Measurements from ENCODE around the gene TGFB2.

The TGFB2 gene

DNA sequence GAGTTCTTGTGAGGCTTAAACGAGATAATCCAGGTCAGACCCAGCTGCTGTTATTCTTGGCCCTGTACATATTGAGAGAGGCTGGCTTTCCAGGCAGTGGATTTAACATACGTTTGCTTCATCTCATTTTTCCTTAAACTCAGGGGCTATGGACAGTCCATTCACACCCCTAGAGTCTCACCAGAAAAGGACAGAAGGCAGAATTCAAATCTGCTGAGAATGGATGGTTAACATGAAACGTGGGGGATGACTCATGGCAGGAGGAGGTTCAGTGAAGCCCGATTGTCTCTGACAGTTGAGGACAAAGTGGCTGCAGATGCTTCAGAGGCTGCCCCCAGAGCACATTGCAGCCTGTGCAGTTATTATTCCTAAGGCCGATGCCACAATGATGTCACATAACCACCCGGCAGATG lies 39.5 kb downstream of the TGFB2 start:
- DNase-seq (ENCODE audit: low read depth in 2 of 2), result no peak

DNA sequence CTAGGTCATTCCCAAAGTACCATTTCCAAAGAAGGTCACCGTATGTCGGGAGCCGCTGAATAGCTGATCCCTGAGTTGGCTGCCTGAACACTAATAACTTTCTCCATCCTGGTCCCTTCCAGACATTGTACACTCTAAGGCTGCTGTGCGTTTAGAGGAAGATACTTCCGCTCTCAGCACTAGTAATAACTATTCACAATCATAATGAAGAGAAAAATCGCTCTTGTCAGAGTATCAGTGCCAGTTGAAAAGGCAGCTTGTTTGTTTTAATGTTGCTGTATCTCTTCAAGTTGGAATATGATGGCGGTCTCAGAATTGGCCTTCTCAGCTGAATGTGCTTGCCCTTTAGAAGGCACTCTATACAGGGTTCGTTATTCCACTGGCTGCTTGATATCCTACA lies 43.5 kb downstream of the TGFB2 start:
- DNase-seq (ENCODE audit: low read depth in 2 of 2), result no peak

DNA sequence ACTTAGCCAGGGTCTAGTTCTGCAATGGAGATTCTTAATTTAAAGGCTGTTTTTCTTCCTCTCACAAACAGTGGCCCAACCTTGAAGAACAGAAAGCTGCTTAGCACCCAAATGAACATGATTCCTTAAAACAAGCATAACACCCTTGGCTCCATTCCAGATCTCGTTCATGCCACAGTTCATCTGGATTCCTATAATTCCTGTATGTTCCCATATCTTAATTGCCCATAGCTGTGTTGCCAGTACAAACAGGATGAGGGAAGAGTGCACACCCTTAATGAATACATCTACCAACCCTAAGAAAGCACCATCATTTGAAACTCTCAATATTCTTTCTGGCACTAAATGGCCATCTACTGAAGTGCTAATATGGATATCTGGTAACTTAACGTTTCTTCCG lies 45.5 kb downstream of the TGFB2 start:
- DNase-seq (ENCODE audit: low read depth in 2 of 2), result no peak

DNA sequence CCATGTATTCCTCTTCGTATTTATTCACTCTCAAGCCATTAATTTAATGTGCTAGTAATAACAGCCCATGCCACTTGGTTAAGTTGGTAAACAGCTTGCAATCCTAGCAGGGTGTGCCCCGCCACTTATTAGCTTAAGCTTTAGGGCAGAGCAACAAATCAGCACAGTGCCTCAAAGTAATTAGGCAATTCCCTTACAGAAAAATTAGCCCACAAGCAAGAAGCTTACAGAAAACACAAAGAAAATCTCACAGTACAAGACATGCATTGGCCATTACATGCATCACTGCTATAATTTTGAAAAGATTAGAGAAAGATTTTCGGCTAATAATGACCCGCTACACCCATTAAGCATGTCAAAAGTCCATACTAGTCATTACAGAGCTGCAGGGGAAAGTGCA lies 47.6 kb downstream of the TGFB2 start:
- no peak for DNase-seq (ENCODE audit: low read depth in 2 of 2)

DNA sequence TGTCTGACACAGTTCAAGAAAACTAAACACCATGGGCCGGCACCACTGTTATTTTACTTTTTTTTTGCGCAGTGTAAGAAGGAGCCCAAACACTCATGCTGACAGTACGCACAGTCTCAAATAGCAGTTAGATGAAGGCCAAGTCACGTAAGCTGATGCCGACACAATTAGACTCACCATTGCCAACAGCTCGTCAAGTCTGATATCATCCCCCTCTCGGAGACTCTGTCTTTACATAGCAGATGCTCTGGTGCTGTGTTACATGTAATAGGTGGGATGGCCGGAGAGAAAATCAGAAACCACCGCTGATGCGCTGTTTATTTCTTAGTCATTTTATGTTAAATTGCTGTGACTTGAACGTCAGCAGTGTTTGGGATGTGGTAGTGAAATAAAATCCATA lies 49.3 kb downstream of the TGFB2 start:
- DNase-seq (ENCODE audit: low read depth in 2 of 2), result no peak

DNA sequence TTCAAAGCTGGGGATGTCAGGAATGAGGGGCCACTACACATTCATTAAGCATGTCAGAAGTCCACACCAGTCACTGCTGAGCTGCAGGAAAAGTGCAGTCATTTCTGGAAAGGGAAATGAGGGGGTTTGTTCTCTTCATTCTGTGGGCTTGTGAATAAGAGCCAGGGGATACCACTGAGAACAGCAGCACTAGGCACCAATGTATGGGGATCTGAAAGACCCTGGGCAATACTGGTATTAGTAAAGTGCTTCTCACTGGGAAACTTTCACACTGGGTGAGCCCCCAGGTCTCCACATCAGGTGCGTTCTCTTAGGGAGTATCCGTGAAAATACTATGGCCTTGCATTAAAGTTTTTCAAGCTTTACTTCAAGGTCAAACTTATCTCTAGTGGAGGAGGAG lies 49.9 kb downstream of the TGFB2 start:
- DNase-seq (ENCODE audit: low read depth in 2 of 2), result no peak

DNA sequence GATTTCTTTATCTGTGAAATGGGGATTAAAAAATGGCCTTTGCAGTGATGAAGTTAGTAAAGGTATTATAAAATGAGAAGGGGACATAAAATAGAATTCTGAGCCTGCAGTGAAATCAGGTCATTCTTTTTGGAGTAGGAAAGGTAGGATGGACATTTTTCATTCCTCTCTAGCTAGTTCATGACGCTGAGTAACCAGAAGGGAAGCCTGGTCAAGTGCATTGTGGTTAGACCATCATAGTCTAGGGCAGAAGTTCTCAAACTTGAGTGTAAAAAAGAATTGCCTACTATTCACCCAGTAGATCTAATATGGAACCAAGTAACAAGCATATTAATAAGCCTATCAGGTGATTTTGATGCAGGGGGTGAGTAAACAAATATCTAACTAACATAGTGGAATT lies 50.8 kb downstream of the TGFB2 start:
- DNase-seq (ENCODE audit: low read depth in 2 of 2), result no peak

DNA sequence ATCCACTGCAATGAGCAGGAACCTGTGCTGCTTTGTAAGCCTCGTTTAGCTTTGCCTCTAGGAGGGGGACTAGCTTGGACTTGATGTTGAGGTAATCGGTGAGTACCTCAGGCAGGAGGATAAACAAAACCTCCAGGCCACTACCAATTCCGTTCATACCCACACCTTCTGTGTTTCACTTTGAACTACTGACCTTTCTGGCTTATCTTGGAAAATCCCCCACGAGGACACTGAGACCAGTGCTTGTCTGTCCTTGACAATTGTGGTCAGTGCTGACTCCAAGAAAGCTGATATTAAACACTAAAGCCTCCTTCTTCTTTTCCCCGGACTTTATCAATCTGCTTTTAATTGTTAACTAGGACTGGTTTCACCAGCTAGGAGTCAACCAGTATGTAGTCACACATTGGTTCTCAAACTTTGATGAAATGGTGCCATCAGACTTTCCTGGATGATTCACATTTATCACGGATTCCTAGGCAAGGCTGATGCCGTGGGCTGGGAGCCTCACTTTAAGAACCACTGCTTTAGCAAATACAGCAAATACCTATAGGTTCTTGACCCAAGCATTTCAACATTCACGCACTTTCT lies 52.7 kb downstream of the TGFB2 start:
- no peak for DNase-seq (ENCODE audit: low read depth in 2 of 2)

DNA sequence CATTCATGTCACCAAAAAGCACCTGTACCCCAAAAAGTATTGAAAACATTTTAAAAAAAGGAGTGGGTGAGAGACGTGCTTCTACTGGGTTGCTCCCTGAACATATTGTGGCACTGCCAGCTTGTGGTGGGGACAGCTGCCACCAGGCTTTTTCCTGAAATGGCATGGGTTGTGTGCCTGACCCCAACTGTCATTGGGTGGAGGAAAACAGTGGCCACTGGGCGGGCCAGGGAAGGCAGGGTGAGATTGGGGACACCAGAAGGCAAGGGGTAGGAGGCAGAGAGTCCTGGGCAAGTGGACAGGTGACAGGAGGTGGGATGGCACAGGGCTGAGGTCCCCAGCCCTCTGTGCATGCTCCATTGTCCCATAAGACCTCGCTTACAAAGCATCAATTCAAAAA lies 55.5 kb downstream of the TGFB2 start:
- DNase-seq (ENCODE audit: low read depth in 2 of 2), result no peak

DNA sequence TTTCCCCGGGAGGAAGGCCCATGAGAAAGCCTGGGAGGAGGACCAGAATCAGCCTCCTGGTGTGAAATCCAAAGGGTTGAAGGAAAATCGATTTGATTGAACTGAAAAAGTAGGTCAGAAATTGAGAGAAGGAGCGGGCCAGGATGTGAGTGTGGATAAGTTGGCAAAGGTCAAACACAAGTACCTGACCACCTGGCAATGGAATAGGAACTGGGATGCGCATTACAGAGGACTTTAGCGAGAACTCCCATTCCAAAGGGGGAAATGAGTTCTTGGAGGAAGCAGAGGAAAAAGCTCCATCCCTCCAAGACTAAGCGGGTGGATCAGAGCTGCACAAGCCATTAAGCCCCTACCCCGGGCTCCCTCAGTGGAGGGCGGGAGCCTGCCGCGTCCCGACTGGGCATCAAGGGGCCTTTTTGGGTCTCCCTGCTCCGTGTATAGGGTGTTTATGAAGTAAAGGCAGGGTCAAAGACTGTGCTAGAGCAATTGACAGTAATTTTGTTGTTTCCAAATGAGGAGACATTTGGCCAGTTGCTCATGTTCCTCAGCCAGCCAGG lies 56.4 kb downstream of the TGFB2 start:
- no peak for DNase-seq (ENCODE audit: low read depth in 2 of 2)

DNA sequence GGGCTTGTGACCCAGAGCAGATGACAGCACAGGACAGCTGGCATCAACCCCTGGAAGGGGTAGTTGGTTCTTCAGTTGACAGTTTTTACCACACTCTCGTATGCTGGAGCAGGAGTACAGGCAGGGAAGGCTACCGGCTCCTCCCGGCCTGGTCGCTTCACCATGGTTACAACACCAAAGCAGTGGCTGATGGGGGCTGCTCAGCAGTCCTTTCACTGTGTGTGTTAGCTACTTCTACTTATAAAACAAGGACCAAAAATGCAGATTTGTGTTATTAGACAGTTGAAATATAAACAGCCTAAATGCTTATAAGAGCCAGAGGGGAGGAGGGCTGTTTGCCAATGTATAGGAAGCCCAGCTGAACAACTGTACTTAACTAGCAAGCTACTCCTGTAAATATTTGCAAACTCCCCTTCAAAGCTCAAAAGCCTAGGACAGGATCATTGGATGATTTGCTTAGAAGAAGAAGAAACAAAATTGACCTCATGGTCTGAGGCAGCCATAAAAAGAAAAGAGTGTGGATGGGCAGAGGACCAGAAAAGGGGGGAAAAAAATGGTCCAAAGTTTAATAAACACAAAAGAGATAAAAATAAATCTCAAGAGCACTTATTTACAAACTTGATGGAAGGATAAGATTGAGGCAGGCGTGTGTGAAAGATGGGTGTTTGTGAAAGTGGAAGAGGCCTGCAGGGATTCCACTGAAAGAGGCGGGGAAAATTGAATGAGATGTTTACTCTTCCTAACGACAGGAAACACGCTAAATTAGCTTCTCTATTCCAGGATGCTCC lies 57.1 kb downstream of the TGFB2 start:
- no peak for DNase-seq (ENCODE audit: low read depth in 2 of 2)

DNA sequence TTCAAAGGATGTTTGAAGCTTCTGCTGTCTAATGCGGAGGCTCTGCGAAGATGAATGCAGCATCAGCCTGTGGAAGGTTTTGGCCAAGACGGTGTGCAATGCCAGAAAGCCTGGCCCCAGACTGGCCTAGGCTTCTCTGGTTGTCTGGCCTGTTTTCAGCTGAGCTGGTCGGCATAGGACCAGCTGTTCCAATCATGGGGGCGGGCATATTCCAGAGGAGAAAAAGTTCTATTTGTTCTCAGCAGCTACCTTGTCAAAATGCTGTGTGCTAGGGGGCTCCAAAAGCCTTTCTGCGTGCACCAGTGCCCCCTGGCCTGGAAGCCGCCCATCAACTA lies 57.6 kb downstream of the TGFB2 start:
- no peak for DNase-seq (ENCODE audit: low read depth in 2 of 2)

DNA sequence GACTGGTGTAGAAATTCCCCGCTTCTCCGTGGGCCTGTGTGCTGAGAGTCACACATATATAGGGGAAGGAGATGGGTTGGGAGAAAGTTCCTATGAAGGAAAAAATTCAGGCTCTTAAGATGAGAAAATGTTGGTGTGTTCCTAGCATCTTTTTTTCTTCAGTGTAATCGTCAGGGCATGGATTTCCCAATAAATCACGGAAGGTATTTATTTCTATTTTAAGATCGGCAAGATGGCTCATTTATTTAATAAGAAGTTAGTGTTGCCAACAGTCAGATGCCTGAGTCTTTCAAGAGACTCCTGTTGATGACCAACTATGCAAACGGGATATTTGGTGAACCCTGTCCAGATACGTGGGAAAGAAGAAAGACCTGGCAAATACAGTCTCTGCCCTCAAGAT lies 58.2 kb downstream of the TGFB2 start:
- DNase-seq (ENCODE audit: low read depth in 2 of 2), result no peak

DNA sequence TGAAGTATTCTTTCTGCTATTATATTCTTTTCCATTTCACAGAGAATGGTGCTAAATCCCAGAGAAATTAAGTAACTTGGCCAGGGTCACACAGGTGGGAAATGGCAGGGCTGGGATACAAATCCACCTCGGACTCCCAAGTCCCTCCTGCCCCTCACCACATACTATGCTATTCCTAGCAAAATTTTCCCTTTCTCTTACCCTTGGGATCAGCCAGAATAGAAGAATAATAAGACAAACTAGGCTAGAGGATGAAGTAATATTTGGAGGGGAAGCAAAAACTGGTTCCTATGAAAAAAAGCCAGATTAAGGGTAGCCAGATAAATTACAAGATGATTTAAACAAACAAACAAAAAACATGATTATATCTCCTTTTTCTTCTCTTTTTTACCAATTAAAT lies 62.5 kb downstream of the TGFB2 start:
- no peak for DNase-seq (ENCODE audit: low read depth in 2 of 2)

DNA sequence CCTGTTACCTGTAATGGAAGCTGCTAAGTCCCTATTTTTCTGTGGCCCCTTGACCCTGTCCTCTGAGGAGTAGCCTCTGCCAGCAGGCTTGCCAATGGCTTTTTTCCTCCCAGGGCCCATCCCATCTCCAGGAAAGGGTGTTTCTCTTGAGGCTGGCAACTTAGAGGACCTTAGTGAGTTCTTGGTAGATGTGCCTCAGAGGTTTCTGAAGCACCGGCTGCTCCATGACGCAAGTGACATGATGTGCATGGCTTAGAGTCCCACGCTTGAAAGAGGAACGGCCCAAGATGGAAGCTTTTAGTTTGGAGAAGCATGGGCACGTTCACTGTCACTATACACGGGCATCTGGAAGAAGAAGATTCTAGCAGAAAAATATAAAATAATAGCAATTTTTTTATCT lies 63.0 kb downstream of the TGFB2 start:
- DNase-seq (ENCODE audit: low read depth in 2 of 2), result no peak

DNA sequence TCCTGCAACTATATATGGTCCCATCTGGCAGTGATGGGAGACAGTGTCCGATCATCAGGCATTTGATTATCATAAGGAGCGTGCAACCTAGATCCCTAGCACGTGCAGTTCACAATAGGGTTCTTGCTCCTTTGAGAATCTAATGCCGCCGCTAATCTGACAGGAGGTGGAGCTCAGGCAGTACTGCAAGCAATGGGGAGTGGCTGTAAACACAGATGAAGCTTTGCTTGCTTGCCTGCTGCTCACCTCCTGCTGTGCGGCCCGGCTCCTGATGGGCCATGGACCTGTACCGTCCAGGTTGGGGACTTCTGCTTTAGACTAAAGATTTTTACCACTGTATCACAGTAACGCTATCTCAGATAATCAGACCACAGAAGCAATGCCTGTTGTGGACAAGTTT lies 63.8 kb downstream of the TGFB2 start:
- no peak for DNase-seq (ENCODE audit: low read depth in 2 of 2)

DNA sequence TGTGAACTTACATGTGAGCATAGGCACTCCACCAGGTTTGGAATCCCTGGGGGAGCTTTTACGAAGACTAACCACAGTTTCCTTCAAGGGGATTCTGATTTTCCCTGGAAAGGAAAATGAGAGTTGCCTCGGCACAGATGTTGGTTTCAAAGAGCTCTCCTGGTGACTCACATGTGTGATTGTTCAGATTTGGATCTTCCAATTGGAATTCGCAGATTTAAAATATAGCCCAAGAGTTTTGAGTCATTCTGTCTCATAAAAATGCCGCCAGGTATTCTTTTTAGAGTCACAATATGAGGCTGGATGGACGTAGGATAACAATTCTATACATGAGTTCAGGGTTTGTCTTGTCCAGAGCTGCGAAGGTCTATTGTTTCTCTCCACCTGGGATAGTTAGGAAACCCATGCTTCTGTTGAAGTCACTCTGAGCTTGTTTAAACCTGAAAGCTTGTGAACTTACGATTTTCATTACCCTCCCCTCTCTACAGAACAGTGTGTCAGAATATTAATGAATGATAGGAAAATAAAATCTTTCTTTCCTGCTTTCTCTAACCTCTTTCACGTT lies 64.9 kb downstream of the TGFB2 start:
- no peak for DNase-seq (ENCODE audit: low read depth in 2 of 2)

DNA sequence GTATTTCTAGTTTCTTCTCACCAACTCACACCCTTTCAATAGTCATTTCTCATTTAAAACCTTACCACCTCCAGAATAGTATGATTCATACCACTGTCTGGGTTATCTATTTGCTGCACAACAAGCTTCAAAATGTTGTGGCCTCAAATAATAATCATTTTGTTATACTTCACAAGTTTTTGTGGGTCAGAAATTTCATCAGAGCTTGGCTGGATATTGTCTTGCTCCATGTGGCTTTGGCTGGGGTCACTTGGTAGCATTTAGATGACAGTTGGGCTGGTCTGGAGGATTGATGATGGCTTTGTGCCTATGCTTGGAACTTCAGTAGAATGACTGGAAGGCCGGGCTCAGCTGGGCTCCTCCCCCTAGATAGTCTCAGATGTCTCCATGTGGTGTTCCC lies 66.0 kb downstream of the TGFB2 start:
- no peak for DNase-seq (ENCODE audit: low read depth in 2 of 2)

DNA sequence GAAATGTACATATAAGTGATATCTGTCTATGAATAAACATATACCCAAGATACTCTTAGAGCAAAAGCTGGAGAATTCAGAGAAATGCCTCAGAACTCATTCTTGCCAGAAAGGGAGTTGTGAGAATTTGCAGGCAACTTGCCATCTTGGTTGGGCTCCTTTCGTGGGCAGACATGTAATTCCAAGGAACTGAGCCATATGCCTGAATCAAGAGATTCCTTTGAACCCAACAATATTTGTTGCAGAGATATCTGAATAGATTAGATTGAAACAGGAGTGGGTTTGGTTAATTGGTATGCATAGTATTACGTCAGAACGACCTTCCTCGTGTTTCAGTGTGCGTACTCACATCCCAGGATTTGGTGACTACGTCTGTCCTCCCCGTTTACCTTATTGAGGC lies 67.0 kb downstream of the TGFB2 start:
- DNase-seq (ENCODE audit: low read depth in 2 of 2), result no peak

DNA sequence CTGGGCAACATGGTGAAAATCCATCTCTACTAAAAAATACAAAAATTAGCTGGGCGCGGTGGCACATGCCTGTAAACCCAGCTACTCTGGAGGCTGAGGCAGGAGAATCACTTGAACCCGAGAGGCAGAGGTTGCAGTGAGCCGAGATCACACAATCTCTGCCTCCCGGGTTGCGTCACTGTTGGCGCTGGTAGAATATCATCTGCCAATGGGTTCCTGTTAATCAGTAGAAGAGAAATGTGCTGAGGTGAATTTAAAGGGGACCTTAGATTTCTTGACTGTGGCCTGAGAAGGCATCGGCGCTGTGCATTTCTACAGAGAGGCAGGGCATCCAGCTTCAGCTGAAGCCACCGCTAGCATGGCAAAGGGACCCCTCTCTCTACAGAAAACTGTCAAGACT lies 68.0 kb downstream of the TGFB2 start:
- DNase-seq (ENCODE audit: low read depth in 2 of 2), result no peak

DNA sequence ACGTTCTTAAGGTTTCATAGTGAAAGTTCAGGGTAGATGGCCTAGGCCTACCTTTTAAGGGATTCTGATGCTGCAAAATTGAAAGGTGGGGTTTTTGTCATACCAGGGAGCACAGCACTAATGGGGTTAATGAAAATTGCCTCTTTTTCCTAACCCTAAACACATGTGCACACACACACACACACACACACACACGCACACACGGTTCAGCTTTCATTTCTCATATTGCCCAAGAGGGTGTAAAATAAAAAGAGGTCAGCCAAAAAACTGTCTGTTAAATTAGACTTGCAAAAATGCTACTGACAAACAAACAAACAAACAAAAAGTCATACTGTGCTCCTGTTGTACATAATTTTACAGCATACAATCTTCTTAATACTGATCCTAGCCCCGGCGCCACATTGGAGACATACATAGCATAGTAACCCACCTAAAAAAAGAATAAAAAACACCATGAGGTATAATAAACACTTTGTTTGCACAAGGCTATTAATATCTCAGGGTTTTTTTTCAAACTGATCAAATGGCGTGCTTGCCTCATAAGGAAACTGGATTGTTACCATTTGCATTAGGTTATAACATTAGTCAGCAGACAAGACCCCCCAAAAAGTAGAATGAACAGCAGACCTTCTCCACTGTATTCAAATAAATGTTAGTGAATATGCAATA lies 69.1 kb downstream of the TGFB2 start:
- DNase-seq (ENCODE audit: low read depth in 2 of 2), result no peak

DNA sequence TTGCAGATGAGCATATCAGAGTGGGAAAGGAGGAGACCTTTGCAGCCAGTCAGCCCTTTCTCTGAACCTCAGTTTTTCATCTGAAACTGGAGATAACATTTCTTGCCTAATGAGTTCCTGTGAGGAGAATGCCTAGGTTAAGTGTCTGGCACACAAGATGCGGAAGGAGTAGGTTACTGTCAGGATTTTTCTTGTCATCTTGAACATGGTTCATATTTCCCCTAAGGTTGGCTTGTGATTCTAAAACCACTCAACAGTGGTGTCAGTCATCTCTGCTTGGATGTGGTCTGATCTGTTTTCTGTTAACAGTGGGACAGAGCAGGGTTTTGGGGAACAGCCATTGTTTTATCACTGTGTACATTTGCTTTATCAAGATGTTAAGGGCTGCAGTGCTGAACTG lies 70.6 kb downstream of the TGFB2 start:
- DNase-seq (ENCODE audit: low read depth in 2 of 2), result no peak

DNA sequence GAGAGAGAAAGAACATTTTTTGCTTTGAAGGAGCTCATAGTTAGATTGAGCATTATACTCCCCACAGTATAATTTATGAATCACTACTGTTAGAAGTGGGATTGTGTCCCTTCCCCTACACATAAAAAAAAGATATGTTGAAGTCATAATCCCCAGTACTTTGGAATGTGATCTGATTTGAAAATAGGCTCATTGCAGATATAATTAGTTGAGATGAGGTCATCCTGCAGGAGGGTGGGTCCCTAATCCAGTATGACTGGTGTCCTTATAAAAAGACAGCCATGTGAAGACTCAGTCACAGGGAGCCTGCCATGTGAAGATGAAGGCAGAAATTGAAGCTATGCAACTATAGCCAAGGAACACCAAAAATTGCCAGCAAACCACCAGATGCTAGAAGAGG lies 76.4 kb downstream of the TGFB2 start:
- DNase-seq (ENCODE audit: low read depth in 2 of 2), result no peak
